A673 (cell line): ENCODE measurements around the gene RECK. TPM values are rescaled to one million over a fixed set of nuclear protein-coding genes. Genes with fewer than 3 reads are reported as not detected.

Experiments
- BruUV-seq: library from RNA; stranded (reverse); fragments of 400-500 nt; replicated peaks from 2 replicates; lab custom pipeline; 2021; lab: Mats Ljungman, UMichigan
- CTCF ChIA-PET: fragments of 300-600 bp; sonication (Branson Sonifier 250); formaldehyde crosslinking; loops from one replicate; lab custom pipeline; 2022; ENCODE audit warnings: antibody characterized with exemption; lab: Charles Lee
- POLR2A ChIA-PET: fragments of 300-600 bp; sonication (Branson Sonifier 250); formaldehyde crosslinking; loops from one replicate; lab custom pipeline; 2022; ENCODE audit warnings: antibody characterized with exemption; ENCODE audit not compliant: low non-redundant PET; lab: Charles Lee
- DNase-seq: peaks from one replicate; pipeline ENCODE4 v3.0.0-alpha.2; 2015; ENCODE audit warnings: low spot score
- H3K27ac ChIP-seq: fragments of 200-600 bp; sonication (generic); 2 replicates; pipeline ENCODE4 v1.5.1; 2016; ENCODE audit warnings: mixed run types, low read depth, mild to moderate bottlenecking, mixed read lengths, antibody characterized with exemption, low read length; ENCODE audit not compliant: poor library complexity, severe bottlenecking
- H3K27me3 ChIP-seq: fragments of 200-600 bp; sonication (generic); replicated peaks from 2 replicates; pipeline ENCODE4 v1.6.1; 2017; ENCODE audit warnings: mixed run types, low read depth, mild to moderate bottlenecking, mixed read lengths, antibody characterized with exemption, low read length; ENCODE audit not compliant: insufficient read depth, poor library complexity
- H3K36me3 ChIP-seq: fragments of 200-600 bp; sonication (generic); 2 replicates; pipeline ENCODE4 v1.6.1; 2016; ENCODE audit warnings: mixed run types, mild to moderate bottlenecking, mixed read lengths, antibody characterized with exemption, low read length; ENCODE audit not compliant: insufficient read depth, poor library complexity, severe bottlenecking
- H3K4me1 ChIP-seq: fragments of 200-600 bp; sonication (generic); 2 replicates; pipeline ENCODE4 v1.6.1; 2017; ENCODE audit warnings: mixed run types, mild to moderate bottlenecking, mixed read lengths, antibody characterized with exemption, low read length; ENCODE audit not compliant: insufficient read depth, poor library complexity, severe bottlenecking
- H3K4me3 ChIP-seq: fragments of 200-600 bp; sonication (generic); 2 replicates; pipeline ENCODE4 v1.5.1; 2016; ENCODE audit warnings: low read depth, mixed run types, mild to moderate bottlenecking, mixed read lengths, low read length; ENCODE audit not compliant: poor library complexity, severe bottlenecking
- H3K9me3 ChIP-seq: fragments of 200-600 bp; sonication (generic); 2 replicates; pipeline ENCODE4 v1.6.1; 2016; ENCODE audit warnings: mixed run types, low read depth, mild to moderate bottlenecking, mixed read lengths, antibody characterized with exemption, low read length; ENCODE audit not compliant: poor library complexity, severe bottlenecking
- EZH2 ChIP-seq: fragments of 200-600 bp; sonication (generic); IDR thresholded peaks from 2 replicates; pipeline ENCODE4 v1.6.1; 2017; ENCODE audit warnings: borderline replicate concordance, low read depth, mild to moderate bottlenecking, mixed read lengths, antibody characterized with exemption, low read length; ENCODE audit not compliant: poor library complexity, severe bottlenecking
- intact Hi-C: fragments of 100-400 bp; cut with micrococcal nuclease; formaldehyde crosslinking; loops from one replicate; pipeline ENCODE4 v1.10.0; 2022; ENCODE audit not compliant: unreplicated experiment
- total RNA-seq: library from RNA; stranded (reverse); gene quantifications from 2 replicates; pipeline ENCODE4 v1.2.3, GENCODE V29; 2021
- TF ChIP-seq, protein P1 (sequence below): fragments of 300-800, 200-600 bp; sonication (generic); conservative IDR thresholded peaks from 2 replicates; pipeline ENCODE4 v1.5.1; 2017; ENCODE audit warnings: low read depth, mild to moderate bottlenecking, antibody characterized with exemption, low read length, moderate library complexity, mixed read lengths

The RECK gene
- total RNA-seq, 1 experiment from 2014 or later, result 9.1 TPM

DNA sequence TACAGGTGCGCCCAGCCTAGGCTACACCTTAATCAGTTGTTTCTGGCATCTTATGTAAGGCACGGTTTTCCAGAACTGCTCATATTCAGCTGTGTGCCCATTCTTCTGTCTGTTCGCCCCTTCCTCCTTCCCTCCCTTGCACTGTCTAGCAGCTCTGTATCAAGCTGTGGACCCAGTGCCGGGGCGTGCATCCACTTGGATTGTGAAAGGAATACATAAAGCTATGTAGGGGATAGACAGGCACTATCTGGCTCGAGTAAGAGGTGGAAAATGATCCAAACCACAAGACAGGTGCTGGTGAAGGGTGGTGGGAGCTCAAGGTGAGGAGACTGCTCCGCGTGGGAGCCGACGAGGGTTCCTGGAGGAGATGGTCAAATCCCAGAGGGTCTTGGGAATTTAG lies 101.8 kb downstream of the RECK start:
- no peak for DNase-seq
- TF ChIP-seq, protein P1, sequence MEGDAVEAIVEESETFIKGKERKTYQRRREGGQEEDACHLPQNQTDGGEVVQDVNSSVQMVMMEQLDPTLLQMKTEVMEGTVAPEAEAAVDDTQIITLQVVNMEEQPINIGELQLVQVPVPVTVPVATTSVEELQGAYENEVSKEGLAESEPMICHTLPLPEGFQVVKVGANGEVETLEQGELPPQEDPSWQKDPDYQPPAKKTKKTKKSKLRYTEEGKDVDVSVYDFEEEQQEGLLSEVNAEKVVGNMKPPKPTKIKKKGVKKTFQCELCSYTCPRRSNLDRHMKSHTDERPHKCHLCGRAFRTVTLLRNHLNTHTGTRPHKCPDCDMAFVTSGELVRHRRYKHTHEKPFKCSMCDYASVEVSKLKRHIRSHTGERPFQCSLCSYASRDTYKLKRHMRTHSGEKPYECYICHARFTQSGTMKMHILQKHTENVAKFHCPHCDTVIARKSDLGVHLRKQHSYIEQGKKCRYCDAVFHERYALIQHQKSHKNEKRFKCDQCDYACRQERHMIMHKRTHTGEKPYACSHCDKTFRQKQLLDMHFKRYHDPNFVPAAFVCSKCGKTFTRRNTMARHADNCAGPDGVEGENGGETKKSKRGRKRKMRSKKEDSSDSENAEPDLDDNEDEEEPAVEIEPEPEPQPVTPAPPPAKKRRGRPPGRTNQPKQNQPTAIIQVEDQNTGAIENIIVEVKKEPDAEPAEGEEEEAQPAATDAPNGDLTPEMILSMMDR, result no peak
- TF ChIP-seq EZH2, result no peak
- intact Hi-C loops, result no loop called here
- BruUV-seq, result no TSS peak
- Histone ChIP-seq H3K27me3 (no peaks in the 10 kb centered on the region), H3K36me3 (no peaks in the 10 kb centered on the region), H3K27ac (no peak overlapping the region), H3K4me3 (no peak overlapping the region), H3K4me1 (no peaks in the 10 kb centered on the region), H3K9me3 (no peaks in the 10 kb centered on the region)
- POLR2A ChIA-PET, result no interaction called here
- CTCF ChIA-PET, result no interaction called here

DNA sequence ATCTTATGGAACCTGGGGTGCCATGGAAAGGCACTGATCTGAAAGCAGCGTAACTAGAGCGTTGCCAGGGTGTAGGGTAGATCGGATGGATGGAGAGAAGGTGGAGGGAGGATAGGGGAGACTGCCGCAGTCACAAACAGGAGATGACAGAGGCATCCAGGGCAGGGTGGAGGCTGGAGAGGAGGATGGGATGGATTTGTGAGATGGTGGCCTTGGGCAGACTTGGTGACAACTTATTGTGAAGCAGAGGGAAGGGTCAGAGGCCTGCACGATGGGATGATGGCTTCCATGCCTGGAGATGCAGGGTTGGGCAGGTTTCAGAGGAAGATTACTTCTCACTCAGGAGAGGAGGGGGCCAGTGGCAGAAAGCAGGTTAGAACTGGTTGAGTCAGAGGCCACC lies 102.2 kb downstream of the RECK start:
- CTCF ChIA-PET, result no interaction called here
- BruUV-seq, result no TSS peak
- no peaks in the 10 kb centered on the region for H3K4me1 ChIP-seq
- intact Hi-C loops, result no loop called here
- TF ChIP-seq EZH2, result no peak
- TF ChIP-seq, protein P1, result no peak
- no peaks in the 10 kb centered on the region for H3K27me3 ChIP-seq
- DNase-seq, result no peak
- no peaks in the 10 kb centered on the region for H3K9me3 ChIP-seq
- H3K4me3 ChIP-seq, result no peak overlapping the region
- no peaks in the 10 kb centered on the region for H3K36me3 ChIP-seq
- POLR2A ChIA-PET, result no interaction called here
- H3K27ac ChIP-seq, result no peak overlapping the region

DNA sequence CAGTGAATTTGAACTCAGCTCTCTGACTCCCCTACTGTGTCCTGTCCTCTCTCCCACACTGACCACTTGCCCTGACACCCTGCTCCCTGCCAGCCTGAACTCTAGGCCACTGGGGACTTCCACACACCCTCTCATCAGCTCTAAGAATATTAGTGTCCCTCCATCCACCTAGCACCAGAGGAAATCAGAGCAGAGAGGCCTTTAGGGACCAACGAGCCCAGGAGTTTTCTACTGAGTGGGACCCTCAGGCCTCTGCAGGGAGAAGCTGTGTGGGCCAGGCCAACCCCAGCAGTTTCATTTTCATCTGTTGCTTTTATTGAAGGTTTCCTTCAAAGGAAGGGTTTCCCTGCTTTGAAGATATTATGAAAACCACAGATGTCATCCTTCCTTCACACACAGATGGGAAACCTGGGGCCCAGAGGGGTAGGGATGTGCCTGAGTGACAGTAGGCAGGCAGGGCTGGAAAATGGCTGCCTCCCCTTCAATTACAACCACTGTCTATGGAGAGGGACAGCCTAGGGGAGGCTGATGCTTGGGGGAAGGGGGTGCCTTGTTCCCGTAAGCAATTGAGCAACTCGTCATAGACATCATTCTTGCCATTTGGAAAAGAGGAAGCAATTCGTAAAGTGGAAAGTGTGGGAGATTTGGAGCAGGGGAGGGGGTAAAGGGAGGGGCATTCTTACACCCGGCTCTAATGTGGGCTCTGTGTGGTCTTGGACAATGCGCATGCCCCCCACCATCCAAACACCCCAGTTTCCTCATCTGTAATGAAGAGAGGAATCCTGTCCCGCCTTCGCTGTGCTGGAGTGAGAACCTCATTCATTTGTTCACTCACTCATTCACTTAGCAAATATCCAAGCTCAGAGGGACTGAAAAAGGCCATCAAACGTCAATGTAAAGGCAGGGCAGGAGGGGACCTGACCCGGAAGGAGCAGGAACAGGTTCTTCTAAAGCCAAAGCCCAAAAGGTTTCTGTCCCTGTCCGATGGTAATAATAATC lies 103.7 kb downstream of the RECK start:
- intact Hi-C loops, result no loop called here
- CTCF ChIA-PET, result interaction anchor here (0.6 kb wide), 1 partner anchor 21 kb away, joined by 5 read pairs; no protein-coding TSS in a partner anchor
- DNase-seq, result no peak
- Histone ChIP-seq H3K36me3 (no peaks in the 10 kb centered on the region), H3K27me3 (no peaks in the 10 kb centered on the region), H3K4me3 (no peak overlapping the region), H3K27ac (no peak overlapping the region), H3K9me3 (no peaks in the 10 kb centered on the region), H3K4me1 (no peaks in the 10 kb centered on the region)
- POLR2A ChIA-PET, result no interaction called here
- TF ChIP-seq, protein P1, result no peak
- no peak for TF ChIP-seq EZH2
- BruUV-seq, result no TSS peak
